Mesothelial cell of epicardium (in vitro differentiated cells): ENCODE measurements around the gene SLPI. TPM values are rescaled to one million over a fixed set of nuclear protein-coding genes. Genes with fewer than 3 reads are reported as not detected.

Experiments
- DNase-seq, 2 experiments: peaks; one replicate each; pipeline ENCODE4 v3.0.0; 2021; ENCODE audit warnings: low spot score in 2 of 2; ENCODE audit not compliant: unreplicated experiment in 2 of 2
- H3K27ac Mint-ChIP-seq: 2 replicates; pipeline ENCODE4 v1.8.0; 2021; ENCODE audit warnings: mixed read lengths
- H3K27me3 Mint-ChIP-seq: 2 replicates; pipeline ENCODE4 v1.8.0; 2021; ENCODE audit warnings: low read depth, mixed read lengths
- H3K36me3 Mint-ChIP-seq: 2 replicates; pipeline ENCODE4 v1.8.0; 2021; ENCODE audit warnings: mixed read lengths
- H3K4me1 Mint-ChIP-seq: 2 replicates; pipeline ENCODE4 v1.8.0; 2021; ENCODE audit warnings: mixed read lengths
- H3K4me3 Mint-ChIP-seq: 2 replicates; pipeline ENCODE4 v1.8.0; 2021; ENCODE audit warnings: mild to moderate bottlenecking, moderate library complexity, mixed read lengths
- H3K9me3 Mint-ChIP-seq: 2 replicates; pipeline ENCODE4 v1.8.0; 2021; ENCODE audit warnings: mixed read lengths
- CTCF ChIP-seq: fragments of 200-600 bp; sonication (generic); IDR thresholded peaks from one replicate; pipeline ENCODE4 v1.5.0; 2021; ENCODE audit warnings: antibody characterized with exemption; ENCODE audit not compliant: unreplicated experiment
- total RNA-seq: library from RNA; stranded (reverse); gene quantifications from 3 replicates; pipeline ENCODE4 v1.2.1, GENCODE V29; 2021

SLPI gene
- total RNA-seq, 1 donor from 2014 or later = not detected

- no peak for DNase-seq
- Mint-ChIP-seq H3K27ac (no peak overlapping the region), H3K4me1 (no peaks in the 10 kb centered on the region), H3K9me3 (no peaks in the 10 kb centered on the region), H3K4me3 (no peak overlapping the region), H3K27me3 (peaks cover 89% of the 10 kb centered on the region), H3K36me3 (no peaks in the 10 kb centered on the region)
- TF ChIP-seq CTCF = no peak
Measured at GRCh38 chr20:45247865-45248264, 6.5 kb downstream of the SLPI start.

DNA sequence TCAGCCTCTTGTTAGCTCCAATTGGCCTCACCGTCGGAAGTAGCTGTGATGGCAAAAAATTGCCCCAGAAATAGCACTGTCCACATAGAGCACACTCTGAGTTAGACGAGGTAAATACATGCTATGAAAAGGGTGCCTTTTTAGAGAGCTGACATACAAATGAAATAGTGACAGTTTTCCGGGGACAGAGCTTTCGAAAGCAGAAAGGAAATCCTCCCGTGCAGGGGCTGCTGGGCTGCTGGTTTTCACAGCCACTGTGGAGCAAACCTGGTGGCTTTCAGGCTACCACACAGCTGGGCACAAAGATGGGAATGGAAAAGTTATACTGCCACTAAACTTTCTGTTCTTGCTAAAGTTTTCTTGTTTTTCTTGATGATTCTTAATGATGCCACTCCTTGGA lies 8.3 kb downstream of the SLPI start:
- Mint-ChIP-seq H3K4me3 (no peak overlapping the region), H3K27me3 (peaks cover 92% of the 10 kb centered on the region), H3K9me3 (no peaks in the 10 kb centered on the region), H3K36me3 (no peaks in the 10 kb centered on the region), H3K27ac (no peak overlapping the region), H3K4me1 (no peaks in the 10 kb centered on the region)
- DNase-seq = no peak
- no peak for TF ChIP-seq CTCF

DNA sequence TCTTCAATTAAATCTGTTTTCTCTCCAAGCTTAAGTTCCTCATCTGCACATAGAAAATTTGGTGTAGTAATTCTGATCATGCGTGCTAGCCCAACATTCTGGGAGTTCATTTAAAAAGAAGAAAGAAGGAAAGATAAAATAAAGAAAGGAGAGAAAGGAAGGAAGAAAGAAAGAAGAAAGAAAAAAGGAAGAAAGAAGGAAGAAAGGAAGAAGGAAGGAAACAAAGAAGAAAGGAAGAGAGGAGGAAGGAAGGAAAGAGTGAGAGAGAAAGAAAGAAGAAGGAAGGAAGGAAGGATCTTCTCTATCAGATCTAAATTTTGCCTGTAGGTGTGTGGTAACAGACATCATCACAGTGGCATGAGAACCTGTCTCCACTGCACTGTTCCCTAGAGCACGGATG lies 16.2 kb downstream of the SLPI start:
- Mint-ChIP-seq H3K4me3 (no peak overlapping the region), H3K36me3 (no peaks in the 10 kb centered on the region), H3K27me3 (peaks cover 61% of the 10 kb centered on the region), H3K27ac (no peak overlapping the region), H3K4me1 (no peaks in the 10 kb centered on the region), H3K9me3 (peaks cover 17% of the 10 kb centered on the region)
- TF ChIP-seq CTCF = no peak
- no peak for DNase-seq

- no peaks in the 10 kb centered on the region for H3K36me3 Mint-ChIP-seq
- H3K4me1 Mint-ChIP-seq = no peaks in the 10 kb centered on the region
- TF ChIP-seq CTCF = peak; percentile 28
- peaks cover 58% of the 10 kb centered on the region for H3K27me3 Mint-ChIP-seq
- H3K27ac Mint-ChIP-seq = no peak overlapping the region
- no peak overlapping the region for H3K4me3 Mint-ChIP-seq
- peaks cover 17% of the 10 kb centered on the region for H3K9me3 Mint-ChIP-seq
- no peak for DNase-seq
Measured at GRCh38 chr20:45235995-45236394, 18.4 kb downstream of the SLPI start.

DNA sequence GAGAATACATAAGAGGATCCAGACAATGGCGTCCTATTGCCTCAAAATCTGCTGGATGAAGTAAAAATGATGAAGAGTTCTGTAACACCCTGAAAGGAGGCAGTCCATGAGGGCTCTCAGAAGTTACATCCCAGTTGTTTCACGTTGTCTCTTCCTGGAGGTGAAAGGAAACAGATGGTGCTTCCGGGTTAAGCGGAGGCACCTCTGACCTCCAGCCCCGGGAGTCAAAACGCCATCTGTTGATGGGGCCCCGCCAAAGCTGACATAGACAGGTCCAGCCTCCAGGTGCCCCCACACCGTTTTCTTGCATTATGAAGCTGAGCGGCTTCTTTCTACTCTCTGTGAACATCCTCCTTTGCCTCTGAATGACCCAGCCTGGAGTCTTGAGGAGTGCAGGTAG lies 23.7 kb downstream of the SLPI start:
- Mint-ChIP-seq H3K27me3 (peaks cover 69% of the 10 kb centered on the region), H3K4me1 (no peaks in the 10 kb centered on the region), H3K4me3 (no peak overlapping the region), H3K36me3 (no peaks in the 10 kb centered on the region), H3K27ac (no peak overlapping the region), H3K9me3 (peaks cover 13% of the 10 kb centered on the region)
- no peak for TF ChIP-seq CTCF
- DNase-seq = no peak
